GM12891 (cell line): ENCODE results near the gene GCAT.

Experiments
- PAX5 ChIP-seq: IDR thresholded peaks from 2 replicates; pipeline ENCODE4 v1.6.1; 2011; ENCODE audit warnings: low read length, moderate library complexity, mild to moderate bottlenecking; ENCODE audit not compliant: insufficient read depth, severe bottlenecking
- POLR2A ChIP-seq: IDR thresholded peaks from 2 replicates; pipeline ENCODE4 v1.6.1; 2011; ENCODE audit warnings: low read depth, low read length, control low read depth
- POLR2AphosphoS5 ChIP-seq: IDR thresholded peaks from 2 replicates; pipeline ENCODE4 v1.6.1; 2011; ENCODE audit warnings: low read depth, low read length, control low read depth
- TAF1 ChIP-seq: IDR thresholded peaks from 2 replicates; pipeline ENCODE4 v1.6.1; 2011; ENCODE audit warnings: low read depth, low read length, control low read depth

GRCh38 chr22:37812869-37813678, 5.3 kb downstream of the GCAT start:
- no peak for TF ChIP-seq POLR2AphosphoS5
- TF ChIP-seq POLR2A, result no peak
- no peak for TF ChIP-seq TAF1
- no peak for TF ChIP-seq PAX5
